Regular cardiac myocyte (primary cell): ENCODE results near the gene OMA1. TPM values are rescaled to one million over a fixed set of nuclear protein-coding genes. Genes with fewer than 3 reads are reported as not detected.

Source experiments
- total RNA-seq: library from RNA; depleted of rRNA; stranded (reverse); fragments of >200 nt; gene quantifications from 2 replicates; pipeline ENCODE4 v1.2.3, GENCODE V29; 2014

OMA1 gene
- total RNA-seq: 27.4 and 60.3 TPM in 2 replicates

GRCh38 chr1:58546520-58547308, at the start of gene OMA1:
OMA1 (minus strand) TSS chr1:58546726; CDS start chr1:58539294, 7,432 bp downstream.

GRCh38 chr1:58576727-58577653, 30.5 kb upstream of the OMA1 start, which contains the start of gene TACSTD2:
TACSTD2 (minus strand) TSS chr1:58577252; CDS start chr1:58577156, 96 bp downstream.

Other genes starting within 250 kb of the OMA1 start
- gene TACSTD2, start 30.5 kb upstream of the OMA1 start, total RNA-seq: 0.19 and 0.56 TPM in 2 replicates
- gene MYSM1, start 153.3 kb upstream of the OMA1 start, total RNA-seq: 11.6 and 12.1 TPM in 2 replicates
- gene JUN, start 237.3 kb upstream of the OMA1 start, total RNA-seq: 129 and 241 TPM in 2 replicates